ENCODE measurements around the gene TUBG1. TPM values are rescaled to one million over a fixed set of nuclear protein-coding genes. Genes with fewer than 3 reads are reported as not detected.

TUBG1 gene
- total and polyA plus RNA-seq, 2 of the 8 experiments (the other 6 are each of a cell fraction or from before 2014, with no cell fraction given), result 109 to 208 TPM

- H3K4me3 ChIP-seq (ENCODE audit: extremely low read depth in 1 of 4, insufficient read depth in 2 of 4, low read depth in 3 of 4, low read length in 4 of 4), result no peak overlapping the region
- no peak overlapping the region for H2BK15ac ChIP-seq (ENCODE audit: low read length)
- H3K23me2 ChIP-seq (ENCODE audit: low read depth, low read length), result no peaks in the 10 kb centered on the region
- H3K79me1 ChIP-seq (ENCODE audit: low read depth, low read length), result peaks cover 2% of the 10 kb centered on the region; the same call in 1 of the 2 replicates
- DNase-seq (ENCODE audit: low read depth in 1 of 2, low spot score in 2 of 2), result no peak
- no peak overlapping the region for H3K14ac ChIP-seq (ENCODE audit: insufficient read length)
- no peak overlapping the region; a peak in 1 of 7 replicates for H3K9ac ChIP-seq (replicated peaks in 1 of 4; ENCODE audit: extremely low read depth in 1 of 4, low read depth in 3 of 4, low read length in 3 of 4)
- no peak overlapping the region for H2BK120ac ChIP-seq (replicated peaks; ENCODE audit: low read depth, low read length)
- peaks cover 0 to 25% (median under 1%) of the 10 kb centered on the region in 4 experiments; a peak in 3 of 8 replicates for H3K36me3 ChIP-seq (ENCODE audit: control insufficient read depth in 2 of 4, insufficient read depth in 4 of 4, low read length in 3 of 4)
- no peaks in the 10 kb centered on the region for H3K27me3 ChIP-seq (replicated peaks in 1 of 4; ENCODE audit: control insufficient read depth in 3 of 4, extremely low read depth in 1 of 4, insufficient read depth in 3 of 4, low read length in 3 of 4)
- no peak overlapping the region for H2AK5ac ChIP-seq (ENCODE audit: low read depth, low read length)
- no peak overlapping the region for H2AFZ ChIP-seq (ENCODE audit: low read length)
- H3K23ac ChIP-seq (ENCODE audit: insufficient read length), result no peak overlapping the region
- no peak for FAIRE-seq
- H3K4ac ChIP-seq (replicated peaks; ENCODE audit: insufficient read length, low read depth, low read length), result no peak overlapping the region
- no peak overlapping the region for H3K56ac ChIP-seq (replicated peaks; ENCODE audit: insufficient read length, low read depth, low read length)
- H3K4me1 ChIP-seq (replicated peaks in 1 of 4; ENCODE audit: control insufficient read depth in 3 of 4, insufficient read depth in 4 of 4, low read length in 3 of 4), result no peaks in the 10 kb centered on the region
- H3K4me2 ChIP-seq (ENCODE audit: insufficient read depth in 1 of 2, low read depth in 2 of 2, low read length in 2 of 2), result no peak overlapping the region
- no peak overlapping the region for H3K18ac ChIP-seq (ENCODE audit: extremely low read depth, low read length)
- H4K20me1 ChIP-seq (replicated peaks in 1 of 2; ENCODE audit: control insufficient read depth in 1 of 2, insufficient read depth in 2 of 2, low read length in 2 of 2), result peaks cover 0 to 2% of the 10 kb centered on the region in 2 experiments
- no peak overlapping the region for H3K27ac ChIP-seq (ENCODE audit: low read depth, low read length)
- no peak overlapping the region for H4K5ac ChIP-seq (ENCODE audit: insufficient read length, low read depth, low read length)
- H2BK20ac ChIP-seq (ENCODE audit: low read length), result no peak overlapping the region
- H2BK5ac ChIP-seq (ENCODE audit: low read depth, low read length), result no peak overlapping the region
- ChIA-PET CTCF (ENCODE audit: partially characterized antibody) (interaction anchor here (1.2 to 4.3 kb wide), 2 partner anchors 9 to 13 kb away, joined by 3 to 15 read pairs; partner anchors contain the start of gene PSMC3IP), POLR2A (ENCODE audit: partially characterized antibody) (no interaction called here)
- 100% methylated on average over 2 of the region's 2 CpGs; no CpG with 5 or more reads in 1 of the 2 experiments for WGBS, 2 experiments (ENCODE audit: extremely low coverage in 1 of 2, insufficient coverage in 1 of 2, insufficient read length in 1 of 2, insufficient replicate concordance in 2 of 2, low coverage in 1 of 2, low lambda C conversion rate in 2 of 2, missing lambda C conversion rate in 1 of 2)
- H3K79me2 ChIP-seq (ENCODE audit: control insufficient read depth in 1 of 2, insufficient read depth in 2 of 2, low read length in 2 of 2), result no peaks in the 10 kb centered on the region
- no peak overlapping the region for H4K91ac ChIP-seq (replicated peaks; ENCODE audit: insufficient read length, low read length)
- H2BK12ac ChIP-seq (ENCODE audit: low read depth, low read length), result no peak overlapping the region
- H3K9me3 ChIP-seq (ENCODE audit: insufficient read depth in 2 of 2, low read depth in 1 of 2, low read length in 1 of 2), result no peaks in the 10 kb centered on the region
- no peak overlapping the region for H4K8ac ChIP-seq (ENCODE audit: extremely low read depth, insufficient read depth, low read length)
- TF ChIP-seq SUZ12 (IDR thresholded peaks at IDR 0.05; ENCODE audit: low read length) (no peak), RAD21 (IDR thresholded peaks at IDR 0.05 in 1 of 2, conservative IDR thresholded peaks at IDR 0.05 in 1 of 2; ENCODE audit: low read depth in 2 of 2, low read length in 2 of 2) (no peak), SP2 (IDR thresholded peaks at IDR 0.05; ENCODE audit: low read length) (no peak), TBP (IDR thresholded peaks at IDR 0.05; ENCODE audit: low read depth, low read length) (no peak), JUND (IDR thresholded peaks at IDR 0.05; ENCODE audit: low read length) (no peak), MAX (IDR thresholded peaks at IDR 0.05) (no peak), CTBP2 (IDR thresholded peaks at IDR 0.05; ENCODE audit: borderline replicate concordance, insufficient read depth, insufficient read length, low read length) (no peak), ASH2L (IDR thresholded peaks at IDR 0.05; ENCODE audit: low read length) (no peak), CHD2 (IDR thresholded peaks at IDR 0.05; ENCODE audit: low read length) (no peak), CEBPB (IDR thresholded peaks at IDR 0.05; ENCODE audit: low read depth, low read length) (no peak), SRF (IDR thresholded peaks at IDR 0.05; ENCODE audit: low read depth, low read length) (no peak), JUN (IDR thresholded peaks at IDR 0.05; ENCODE audit: low read depth, low read length) (no peak), ZNF274 (IDR thresholded peaks at IDR 0.05; ENCODE audit: borderline replicate concordance, extremely low read depth, low read length) (no peak), USF2 (IDR thresholded peaks at IDR 0.05; ENCODE audit: low read length) (no peak)
Observed at GRCh38 chr17:42590886-42591285, 18.6 kb upstream of the TUBG1 start.

Data from H1 (cell line).